Lung (tissue), 12 donors: ENCODE data around the gene BICDL1. TPM values are rescaled to one million over a fixed set of nuclear protein-coding genes. Genes with fewer than 3 reads are reported as not detected.

Experiments used
- ATAC-seq: fragments of 200-7000 bp; cut with Tn5 transposase; one replicate; pipeline ENCODE4 v1.9.1; 2020; ENCODE audit warnings: moderate number of reproducible peaks; ENCODE audit not compliant: insufficient read depth, low FRiP score
- DNase-seq, 3 donors: peaks; one replicate each; pipeline ENCODE4 v3.0.0-alpha.2; 2013 to 2017
- H3K27ac ChIP-seq, 2 donors: one replicate each; pipeline ENCODE4 v1.5.1; 2013; ENCODE audit warnings: mild to moderate bottlenecking in 2 of 2, moderate library complexity in 2 of 2, control low read depth in 1 of 2, inconsistent platforms in 1 of 2, low read depth in 1 of 2, low read length in 1 of 2
- H3K27me3 ChIP-seq, 3 donors: one replicate each; pipeline ENCODE4 v1.5.1; 2013; ENCODE audit warnings: low read length in 2 of 3; ENCODE audit not compliant: control insufficient read depth in 3 of 3, insufficient read depth in 3 of 3
- H3K36me3 ChIP-seq, 4 donors: one replicate each; pipeline ENCODE4 v1.5.1; 2013; ENCODE audit warnings: low read length in 4 of 4, mild to moderate bottlenecking in 1 of 4, moderate library complexity in 1 of 4; ENCODE audit not compliant: control insufficient read depth in 4 of 4, insufficient read depth in 4 of 4
- H3K4me1 ChIP-seq, 5 donors: one replicate each; pipeline ENCODE4 v1.5.1; 2013; ENCODE audit warnings: low read length in 5 of 5, mild to moderate bottlenecking in 2 of 5, moderate library complexity in 1 of 5; ENCODE audit not compliant: control insufficient read depth in 5 of 5, insufficient read depth in 5 of 5
- H3K4me3 ChIP-seq: one replicate; pipeline ENCODE4 v1.5.1; 2013; ENCODE audit warnings: mild to moderate bottlenecking, control low read depth, moderate library complexity
- H3K9ac ChIP-seq, 2 donors: one replicate each; pipeline ENCODE4 v1.5.1; 2013; ENCODE audit warnings: low read length in 2 of 2, control low read depth in 1 of 2; ENCODE audit not compliant: insufficient read depth in 1 of 2
- H3K9me3 ChIP-seq, 4 donors: one replicate each; pipeline ENCODE4 v1.5.1; 2013; ENCODE audit warnings: low read length in 3 of 4, mild to moderate bottlenecking in 1 of 4, moderate library complexity in 1 of 4; ENCODE audit not compliant: control insufficient read depth in 4 of 4, insufficient read depth in 3 of 4
- WGBS, 2 donors: extraction: QIAGEN DNeasy Blood & Tissue Kit; methylation state at CpG; one replicate each; pipeline ENCODE4 v1.1.7; 2013; 5-methylcytosine and 5-hydroxymethylcytosine counted together
- polyA plus RNA-seq, 2 donors: library from polyadenylated mRNA; stranded (reverse); fragments of 200-250 nt; gene quantifications; one replicate each; pipeline ENCODE4 v1.2.1, GENCODE V29; 2013
- total RNA-seq, 2 donors: library from RNA; depleted of rRNA in 1 of 2; stranded (reverse); fragments of >200 nt in 1 of 2; gene quantifications; one replicate each; pipeline ENCODE4 v1.2.1, GENCODE V29; 2014 to 2021
- TF ChIP-seq, protein P1 (sequence below): IDR thresholded peaks from 2 replicates; pipeline ENCODE4 v1.5.1; 2012; ENCODE audit warnings: mild to moderate bottlenecking; ENCODE audit errors: control extremely low read depth, extremely low read depth
- donor health status: control.
- donor health status: control.
- donor health status: Bipolar disorder and iron deficiency.
- donor health status: healthy.
- donor health status: DM: yes; HTN: yes; CAD: no.

Gene BICDL1
- total and polyA plus RNA-seq, 4 donors = 5.2 to 23.7 (median 13.7) TPM

DNA sequence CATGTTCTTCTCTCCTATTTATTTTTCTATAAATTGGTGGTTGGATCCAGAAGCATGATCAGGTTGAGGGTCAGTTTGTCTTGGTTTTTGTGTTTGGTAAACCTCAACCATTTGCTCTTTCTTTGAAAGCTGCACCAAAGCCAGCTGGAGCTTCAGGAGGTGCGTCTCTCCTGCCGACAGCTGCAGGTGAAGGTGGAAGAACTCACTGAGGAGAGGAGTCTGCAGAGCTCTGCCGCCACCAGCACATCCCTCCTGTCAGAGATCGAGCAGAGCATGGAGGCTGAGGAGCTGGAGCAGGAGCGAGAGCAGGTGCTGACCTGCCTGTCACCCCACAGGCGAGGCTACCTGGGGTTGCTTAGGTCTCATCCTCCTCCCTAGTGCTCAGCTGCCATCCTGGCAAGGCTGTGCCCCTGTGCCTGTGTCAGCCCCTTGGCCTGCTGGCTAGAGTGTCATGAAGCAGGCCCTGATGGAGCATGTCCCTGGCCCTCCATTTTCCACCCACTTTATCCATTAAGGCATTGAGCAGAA is 82.5 kb downstream of the BICDL1 start:
- 93 to 94% methylated on average over 6 of the region's 6 CpGs for WGBS, 2 donors

DNA sequence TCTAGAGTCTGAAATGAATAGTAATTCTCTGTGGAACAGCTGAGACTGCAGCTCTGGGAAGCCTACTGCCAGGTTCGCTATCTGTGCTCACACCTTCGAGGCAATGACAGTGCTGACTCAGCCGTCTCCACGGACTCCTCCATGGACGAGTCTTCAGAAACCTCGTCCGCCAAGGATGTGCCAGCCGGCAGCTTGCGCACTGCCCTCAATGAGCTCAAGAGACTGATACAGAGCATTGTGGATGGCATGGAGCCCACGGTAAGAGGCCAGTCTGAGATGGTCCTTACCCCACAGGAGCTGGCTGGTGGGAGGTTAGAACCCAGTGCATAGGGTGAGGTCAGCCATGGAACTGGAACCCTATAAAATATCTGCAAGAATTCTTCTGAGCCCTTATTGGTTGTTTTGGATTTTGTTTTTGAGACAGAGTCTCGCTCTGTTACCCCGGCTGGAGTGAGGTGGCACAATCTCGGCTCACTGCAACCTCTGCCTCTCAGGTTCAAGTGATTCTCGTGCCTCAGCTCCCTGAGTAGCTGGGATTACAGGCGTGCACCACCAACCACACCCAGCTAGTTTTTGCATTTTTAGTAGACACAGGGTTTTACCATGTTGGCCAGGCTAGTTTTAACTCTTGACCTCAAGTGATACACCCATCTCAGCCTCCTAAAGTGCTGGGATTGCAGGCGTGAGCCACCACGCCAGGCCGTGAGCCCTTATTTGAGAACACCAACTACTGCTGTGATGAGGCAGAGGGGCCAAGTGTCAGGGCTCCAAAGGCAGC is 83.6 kb downstream of the BICDL1 start:
- TF ChIP-seq, protein P1, sequence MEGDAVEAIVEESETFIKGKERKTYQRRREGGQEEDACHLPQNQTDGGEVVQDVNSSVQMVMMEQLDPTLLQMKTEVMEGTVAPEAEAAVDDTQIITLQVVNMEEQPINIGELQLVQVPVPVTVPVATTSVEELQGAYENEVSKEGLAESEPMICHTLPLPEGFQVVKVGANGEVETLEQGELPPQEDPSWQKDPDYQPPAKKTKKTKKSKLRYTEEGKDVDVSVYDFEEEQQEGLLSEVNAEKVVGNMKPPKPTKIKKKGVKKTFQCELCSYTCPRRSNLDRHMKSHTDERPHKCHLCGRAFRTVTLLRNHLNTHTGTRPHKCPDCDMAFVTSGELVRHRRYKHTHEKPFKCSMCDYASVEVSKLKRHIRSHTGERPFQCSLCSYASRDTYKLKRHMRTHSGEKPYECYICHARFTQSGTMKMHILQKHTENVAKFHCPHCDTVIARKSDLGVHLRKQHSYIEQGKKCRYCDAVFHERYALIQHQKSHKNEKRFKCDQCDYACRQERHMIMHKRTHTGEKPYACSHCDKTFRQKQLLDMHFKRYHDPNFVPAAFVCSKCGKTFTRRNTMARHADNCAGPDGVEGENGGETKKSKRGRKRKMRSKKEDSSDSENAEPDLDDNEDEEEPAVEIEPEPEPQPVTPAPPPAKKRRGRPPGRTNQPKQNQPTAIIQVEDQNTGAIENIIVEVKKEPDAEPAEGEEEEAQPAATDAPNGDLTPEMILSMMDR = no peak
- H3K27me3 ChIP-seq = no peaks in the 10 kb centered on the region

More for the DNA sequence above, 82.5 kb downstream of the BICDL1 start:
- TF ChIP-seq, protein P1 = no peak
- no peak overlapping the region for H3K4me3 ChIP-seq
- no peaks in the 10 kb centered on the region for H3K36me3 ChIP-seq
- no peak for ATAC-seq
- no peaks in the 10 kb centered on the region for H3K27me3 ChIP-seq
- peaks cover 0 to 2% (median 0%) of the 10 kb centered on the region in 4 donors for H3K9me3 ChIP-seq
- H3K4me1 ChIP-seq = no peaks in the 10 kb centered on the region
- H3K27ac ChIP-seq = no peak overlapping the region
- H3K9ac ChIP-seq = no peak overlapping the region
- no peak for DNase-seq

DNA sequence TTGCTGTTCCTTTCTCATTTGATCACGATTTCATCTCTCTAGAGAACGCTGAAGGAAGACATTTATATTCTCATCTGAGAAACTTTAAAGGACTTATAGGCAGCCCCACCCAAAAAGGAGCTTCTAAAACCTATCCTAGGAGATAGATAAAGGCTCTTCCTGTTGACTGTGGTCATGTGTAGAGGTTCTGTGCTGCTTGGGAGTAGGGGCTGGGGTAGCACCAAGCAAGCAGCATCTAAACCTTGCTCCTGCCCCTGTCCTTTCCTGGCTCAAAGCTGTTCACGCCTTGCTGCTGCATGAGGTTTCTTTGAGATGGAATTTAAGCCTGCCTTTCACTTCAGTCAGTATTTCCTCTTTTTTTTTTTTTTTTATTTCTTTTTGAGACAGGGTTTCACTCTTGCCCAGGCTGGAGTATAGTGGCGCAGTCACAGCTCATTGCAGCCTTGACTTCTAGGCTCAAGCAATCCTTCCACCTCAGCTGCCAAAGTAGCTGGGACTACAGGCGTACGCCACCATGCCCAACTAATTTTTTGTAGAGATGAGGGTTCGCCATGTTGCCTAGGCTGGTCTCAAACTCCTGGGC is 86.1 kb downstream of the BICDL1 start:
- Histone ChIP-seq H3K4me1 (peaks cover 0 to 3% (median 0%) of the 10 kb centered on the region in 5 donors), H3K9me3 (peaks cover 0 to 2% (median 0%) of the 10 kb centered on the region in 4 donors), H3K27me3 (no peaks in the 10 kb centered on the region), H3K4me3 (no peak overlapping the region), H3K27ac (no peak overlapping the region), H3K36me3 (no peaks in the 10 kb centered on the region), H3K9ac (no peak overlapping the region)
- ATAC-seq (no peak), DNase-seq (no peak)
- TF ChIP-seq, protein P1 = no peak
- 79 to 85% methylated on average over 7 of the region's 7 CpGs for WGBS, 2 donors

More for the DNA sequence above, 83.6 kb downstream of the BICDL1 start:
- Histone ChIP-seq H3K36me3 (no peaks in the 10 kb centered on the region), H3K9me3 (peaks cover 0 to 2% (median 0%) of the 10 kb centered on the region in 4 donors), H3K4me1 (no peaks in the 10 kb centered on the region), H3K4me3 (no peak overlapping the region), H3K9ac (no peak overlapping the region), H3K27ac (no peak overlapping the region)
- WGBS, 2 donors = 91 to 95% methylated on average over 18 of the region's 18 CpGs
- DNase-seq = no peak
- ATAC-seq = no peak
